Measurements from ENCODE around the gene CTSK.

GRCh38 chr1:150813028-150813707, 5.1 kb upstream of the CTSK start:
- peak; percentile 96 for TF ChIP-seq CTCF (conservative IDR thresholded peaks at IDR 0.05; ENCODE audit: low read depth, low read length)
- no peak for TF ChIP-seq EZH2 (IDR thresholded peaks at IDR 0.05; ENCODE audit: low read length, unreplicated experiment)
- TF ChIP-seq EZH2phosphoT487 (IDR thresholded peaks at IDR 0.05; ENCODE audit: borderline replicate concordance, low read length) = no peak
